PFSK-1 (cell line): ENCODE data around the gene SLC7A11.

ENCODE experiments used
- FOXP2 ChIP-seq: optimal IDR thresholded peaks from 2 replicates; pipeline ENCODE3; 2011; ENCODE audit warnings: borderline replicate concordance, control low read depth, inconsistent platforms; ENCODE audit not compliant: insufficient read depth; ENCODE audit errors: extremely low read length, extremely low read depth
- POLR2AphosphoS5 ChIP-seq: IDR thresholded peaks from 2 replicates; pipeline ENCODE4 v1.6.1; 2012; ENCODE audit warnings: low read depth, mild to moderate bottlenecking, control low read depth, low read length, moderate library complexity
- SIN3A ChIP-seq: IDR thresholded peaks from 2 replicates; pipeline ENCODE4 v1.6.1; 2012; ENCODE audit warnings: mild to moderate bottlenecking, low read length, moderate library complexity, borderline replicate concordance; ENCODE audit not compliant: insufficient read depth
- TAF1 ChIP-seq: IDR thresholded peaks from 2 replicates; pipeline ENCODE4 v1.6.1; 2012; ENCODE audit warnings: low read length, control low read depth, borderline replicate concordance; ENCODE audit not compliant: insufficient read depth

GRCh38 chr4:138140879-138141278 is 101.3 kb downstream of the SLC7A11 start:
- TF ChIP-seq POLR2AphosphoS5 = no peak
- TF ChIP-seq TAF1 = no peak
- TF ChIP-seq SIN3A = no peak
- no peak for TF ChIP-seq FOXP2
